Gastrocnemius medialis (tissue), 4 donors: ENCODE data around the gene P4HA2. TPM values are rescaled to one million over a fixed set of nuclear protein-coding genes. Genes with fewer than 3 reads are reported as not detected.

Experiments
- ATAC-seq, 2 donors: fragments of 150-250 bp; one replicate each; pipeline ENCODE4 v1.9.1; 2016
- DNase-seq, 2 donors: peaks; one replicate each; pipeline ENCODE4 v3.0.0-alpha.2; 2019
- H3K27ac ChIP-seq, 4 donors: fragments of 200-600 bp; sonication (generic); 1 replicate in 1 of 4; 2 replicates in 3 of 4; pipeline ENCODE4 v1.5.1; 2016 to 2018; ENCODE audit warnings: mild to moderate bottlenecking in 2 of 4, moderate library complexity in 1 of 4
- H3K27me3 ChIP-seq, 3 donors: fragments of 200-600 bp; sonication (generic) in 2 of 3; 1 replicate in 1 of 3; 2 replicates in 2 of 3; pipeline versions ENCODE4 v1.5.1 to v1.6.0; 2016 to 2019; ENCODE audit warnings: mild to moderate bottlenecking in 1 of 3, moderate library complexity in 1 of 3
- H3K36me3 ChIP-seq, 2 donors: fragments of 200-600 bp; sonication (generic) in 1 of 2; one replicate each; pipeline ENCODE4 v1.5.1; 2017 to 2018
- H3K4me1 ChIP-seq, 2 donors: fragments of 200-600 bp; sonication (generic) in 1 of 2; one replicate each; pipeline ENCODE4 v1.5.1; 2016 to 2017; ENCODE audit warnings: mild to moderate bottlenecking in 2 of 2
- H3K4me3 ChIP-seq, 4 donors: fragments of 200-600 bp; sonication (generic) in 3 of 4; 1 replicate in 1 of 4; 2 replicates in 3 of 4; pipeline ENCODE4 v1.5.1; 2016 to 2019; ENCODE audit warnings: mild to moderate bottlenecking in 2 of 4
- H3K9me3 ChIP-seq, 3 donors: fragments of 200-600 bp; sonication (generic) in 2 of 3; 1 replicate in 1 of 3; 2 replicates in 2 of 3; pipeline ENCODE4 v1.5.1; 2016 to 2019
- CTCF ChIP-seq, 5 experiments: fragments of 450-650 bp in 3 of 5; fragments of 200-600 bp in 2 of 5; sonication (generic) in 2 of 5; IDR thresholded peaks in 4 of 5; conservative IDR thresholded peaks in 1 of 5; 1 replicate in 4 of 5; 2 replicates in 1 of 5; pipeline ENCODE4 v1.5.1; 2016 to 2019; ENCODE audit warnings: antibody characterized with exemption in 5 of 5, mild to moderate bottlenecking in 3 of 5, moderate library complexity in 3 of 5
- POLR2A ChIP-seq, 2 donors: fragments of 450-650 bp; IDR thresholded peaks; one replicate each; pipeline ENCODE4 v1.6.1; 2017; ENCODE audit warnings: antibody characterized with exemption in 2 of 2, mild to moderate bottlenecking in 2 of 2, moderate library complexity in 2 of 2
- in situ Hi-C, 4 donors: fragments of 200-750 bp; cut with MboI; loops; one replicate each; pipeline versions ENCODE4 v1.15.0 to v1.8.0; 2017; ENCODE audit warnings: low sequenced_read_pairs in 4 of 4
- intact Hi-C: fragments of 100-400 bp; cut with DNase I; formaldehyde crosslinking; loops from one replicate; pipeline ENCODE4 v1.15.1; 2023; ENCODE audit warnings: low total_unique reads
- total RNA-seq, 4 donors: library from RNA; depleted of rRNA; stranded (reverse); fragments of >200 nt; gene quantifications; one replicate each; pipeline versions ENCODE4 v1.1.0 to v1.2.3, GENCODE V29; 2016

The P4HA2 gene
- total RNA-seq, 4 donors from 2014 or later, result 5.8 to 15.7 (median 10.3) TPM

- no peak overlapping the region for H3K27ac ChIP-seq
- TF ChIP-seq POLR2A (IDR thresholded peaks at IDR 0.05) (no peak), CTCF (IDR thresholded peaks at IDR 0.05 in 4 of 5, conservative IDR thresholded peaks at IDR 0.05 in 1 of 5) (no peak)
- no peak for ATAC-seq
- H3K4me3 ChIP-seq, result no peak overlapping the region
- in situ Hi-C loops, result no loop called here
- H3K9me3 ChIP-seq, result no peaks in the 10 kb centered on the region
- peaks cover 10 to 17% of the 10 kb centered on the region in 2 donors for H3K4me1 ChIP-seq
- H3K36me3 ChIP-seq, result peaks cover 0 to 21% of the 10 kb centered on the region in 2 donors
- no peak for DNase-seq
- no peaks in the 10 kb centered on the region for H3K27me3 ChIP-seq
- intact Hi-C loops, result no loop called here
These were observed 24.8 kb downstream of the P4HA2 start for GRCh38 chr5:132202711-132203463.

GRCh38 chr5:132199116-132199680 is 28.5 kb downstream of the P4HA2 start:
- no peak for DNase-seq
- ATAC-seq, result no peak
- Histone ChIP-seq H3K36me3 (peaks cover 0 to 24% of the 10 kb centered on the region in 2 donors), H3K9me3 (no peaks in the 10 kb centered on the region), H3K27me3 (no peaks in the 10 kb centered on the region), H3K4me1 (no peaks in the 10 kb centered on the region), H3K27ac (no peak overlapping the region), H3K4me3 (no peak overlapping the region)
- no peak for TF ChIP-seq CTCF (IDR thresholded peaks at IDR 0.05 in 4 of 5, conservative IDR thresholded peaks at IDR 0.05 in 1 of 5)
- no peak for TF ChIP-seq POLR2A (IDR thresholded peaks at IDR 0.05)
- intact Hi-C loops (no loop called here), in situ Hi-C loops (no loop called here)

GRCh38 chr5:132198571-132198970 is 29.1 kb downstream of the P4HA2 start:
- intact Hi-C loops, result no loop called here

GRCh38 chr5:132195727-132196126 is 31.9 kb downstream of the P4HA2 start:
- H3K4me1 ChIP-seq, result no peaks in the 10 kb centered on the region
- H3K4me3 ChIP-seq, result no peak overlapping the region
- no peak overlapping the region for H3K27ac ChIP-seq
- H3K27me3 ChIP-seq, result no peaks in the 10 kb centered on the region
- ATAC-seq (no peak), DNase-seq (no peak)
- peaks cover 0 to 33% of the 10 kb centered on the region in 2 donors for H3K36me3 ChIP-seq
- no peak for TF ChIP-seq CTCF (IDR thresholded peaks at IDR 0.05 in 4 of 5, conservative IDR thresholded peaks at IDR 0.05 in 1 of 5)
- no peak for TF ChIP-seq POLR2A (IDR thresholded peaks at IDR 0.05)
- intact Hi-C loops (no loop called here), in situ Hi-C loops (no loop called here)
- no peaks in the 10 kb centered on the region for H3K9me3 ChIP-seq

More at GRCh38 chr5:132198571-132198970, 29.1 kb downstream of the P4HA2 start:
- peaks cover 0 to 21% of the 10 kb centered on the region in 2 donors for H3K36me3 ChIP-seq
- no peaks in the 10 kb centered on the region for H3K27me3 ChIP-seq
- H3K4me3 ChIP-seq, result no peak overlapping the region
- H3K4me1 ChIP-seq, result no peaks in the 10 kb centered on the region
- no peak for ATAC-seq
- no peaks in the 10 kb centered on the region for H3K9me3 ChIP-seq
- TF ChIP-seq POLR2A (IDR thresholded peaks at IDR 0.05) (no peak), CTCF (IDR thresholded peaks at IDR 0.05 in 4 of 5, conservative IDR thresholded peaks at IDR 0.05 in 1 of 5) (no peak)
- DNase-seq, result no peak
- in situ Hi-C loops, result no loop called here
- no peak overlapping the region for H3K27ac ChIP-seq
